ENCODE data around the gene WBP2. TPM values are rescaled to one million over a fixed set of nuclear protein-coding genes. Genes with fewer than 3 reads are reported as not detected.

WBP2 gene
- total and polyA plus RNA-seq, 2 of the 8 experiments (the other 6 are each of a cell fraction or from before 2014, with no cell fraction given): 48.2 to 71.2 TPM

GRCh38 chr17:75881678-75882454 is 26.7 kb upstream of the WBP2 start:
- H4K8ac ChIP-seq (ENCODE audit: extremely low read depth, insufficient read depth, low read length): no peak overlapping the region
- H4K91ac ChIP-seq (replicated peaks; ENCODE audit: insufficient read length, low read length): no peak overlapping the region
- H3K56ac ChIP-seq (replicated peaks; ENCODE audit: insufficient read length, low read depth, low read length): no peak overlapping the region
- H3K79me2 ChIP-seq (ENCODE audit: control insufficient read depth in 1 of 2, insufficient read depth in 2 of 2, low read length in 2 of 2): no peaks in the 10 kb centered on the region
- H3K4me3 ChIP-seq (ENCODE audit: extremely low read depth in 1 of 4, insufficient read depth in 2 of 4, low read depth in 3 of 4, low read length in 4 of 4): no peak overlapping the region
- POLR2A ChIA-PET (ENCODE audit: partially characterized antibody): interaction anchor here (0.9 to 12.1 kb wide), 2 partner anchors 10 to 26 kb away, joined by 3 to 143 read pairs; partner anchors contain the start of gene TRIM65
- H3K23me2 ChIP-seq (ENCODE audit: low read depth, low read length): peaks cover 15% of the 10 kb centered on the region; the same call in 1 of the 2 replicates
- H3K23ac ChIP-seq (ENCODE audit: insufficient read length): no peak overlapping the region
- no peak overlapping the region for H3K27ac ChIP-seq (ENCODE audit: low read depth, low read length)
- no peak overlapping the region for H2AK5ac ChIP-seq (ENCODE audit: low read depth, low read length)
- H3K4ac ChIP-seq (replicated peaks; ENCODE audit: insufficient read length, low read depth, low read length): no peak overlapping the region
- H2BK15ac ChIP-seq (ENCODE audit: low read length): no peak overlapping the region
- CTCF ChIA-PET (ENCODE audit: partially characterized antibody): interaction anchor here (0.7 to 2.0 kb wide), 6 partner anchors 12 to 55 kb away, joined by 3 to 6 read pairs (median 4); no protein-coding TSS in a partner anchor
- no peaks in the 10 kb centered on the region for H3K9me3 ChIP-seq (ENCODE audit: insufficient read depth in 2 of 2, low read depth in 1 of 2, low read length in 1 of 2)
- H4K5ac ChIP-seq (ENCODE audit: insufficient read length, low read depth, low read length): no peak overlapping the region
- no peak overlapping the region for H2BK20ac ChIP-seq (ENCODE audit: low read length)
- no peaks in the 10 kb centered on the region for H3K79me1 ChIP-seq (ENCODE audit: low read depth, low read length)
- peaks cover 0 to 9% (median 5%) of the 10 kb centered on the region in 4 experiments; a peak in 5 of 7 replicates for H3K4me1 ChIP-seq (replicated peaks in 1 of 4; ENCODE audit: control insufficient read depth in 3 of 4, insufficient read depth in 4 of 4, low read length in 3 of 4)
- H4K20me1 ChIP-seq (replicated peaks in 1 of 2; ENCODE audit: control insufficient read depth in 1 of 2, insufficient read depth in 2 of 2, low read length in 2 of 2): peaks cover 0 to 3% of the 10 kb centered on the region in 2 experiments
- no peak overlapping the region for H2BK5ac ChIP-seq (ENCODE audit: low read depth, low read length)
- no peak overlapping the region for H3K9ac ChIP-seq (replicated peaks in 1 of 4; ENCODE audit: extremely low read depth in 1 of 4, low read depth in 3 of 4, low read length in 3 of 4)
- H3K14ac ChIP-seq (ENCODE audit: insufficient read length): no peak overlapping the region
- no peak for FAIRE-seq
- peaks cover 10 to 24% (median 19%) of the 10 kb centered on the region in 4 experiments for H3K27me3 ChIP-seq (replicated peaks in 1 of 4; ENCODE audit: control insufficient read depth in 3 of 4, extremely low read depth in 1 of 4, insufficient read depth in 3 of 4, low read length in 3 of 4)
- H3K36me3 ChIP-seq (ENCODE audit: control insufficient read depth in 2 of 4, insufficient read depth in 4 of 4, low read length in 3 of 4): no peaks in the 10 kb centered on the region
- no peak overlapping the region for H3K18ac ChIP-seq (ENCODE audit: extremely low read depth, low read length)
- H2AFZ ChIP-seq (ENCODE audit: low read length): no peak overlapping the region
- 90% methylated on average over 15 of the region's 15 CpGs; no CpG with 5 or more reads in 1 of the 2 experiments for WGBS, 2 experiments (ENCODE audit: extremely low coverage in 1 of 2, insufficient coverage in 1 of 2, insufficient read length in 1 of 2, insufficient replicate concordance in 2 of 2, low coverage in 1 of 2, low lambda C conversion rate in 2 of 2, missing lambda C conversion rate in 1 of 2)
- DNase-seq (ENCODE audit: low read depth in 1 of 2, low spot score in 2 of 2): no peak
- no peak overlapping the region for H3K4me2 ChIP-seq (ENCODE audit: insufficient read depth in 1 of 2, low read depth in 2 of 2, low read length in 2 of 2)
- no peak overlapping the region for H2BK12ac ChIP-seq (ENCODE audit: low read depth, low read length)
- H2BK120ac ChIP-seq (replicated peaks; ENCODE audit: low read depth, low read length): no peak overlapping the region
- no peak for TF ChIP-seq TCF12 (IDR thresholded peaks at IDR 0.05; ENCODE audit: low read depth, low read length)
- no peak for TF ChIP-seq EZH2 (IDR thresholded peaks at IDR 0.05; ENCODE audit: low read depth, low read length, severe bottlenecking)
- no peak for TF ChIP-seq FOSL1 (IDR thresholded peaks at IDR 0.05; ENCODE audit: insufficient read depth, low read depth, low read length)
- TF ChIP-seq GABPA (IDR thresholded peaks at IDR 0.05; ENCODE audit: borderline replicate concordance, insufficient read depth, low read length): no peak
- no peak for TF ChIP-seq CTCF (IDR thresholded peaks at IDR 0.05; ENCODE audit: control extremely low read depth in 1 of 3, insufficient read depth in 1 of 3, low read depth in 1 of 3, low read length in 3 of 3)
- TF ChIP-seq RXRA (IDR thresholded peaks at IDR 0.05; ENCODE audit: insufficient read depth, low read depth, low read length): no peak
- TF ChIP-seq TEAD4 (IDR thresholded peaks at IDR 0.05; ENCODE audit: low read depth, low read length): no peak
- no peak for TF ChIP-seq YY1 (IDR thresholded peaks at IDR 0.05; ENCODE audit: low read depth, low read length)
- no peak for TF ChIP-seq SRF (IDR thresholded peaks at IDR 0.05; ENCODE audit: low read depth, low read length)
- no peak for TF ChIP-seq BCL11A (IDR thresholded peaks at IDR 0.05; ENCODE audit: low read depth in 2 of 2, low read length in 2 of 2)
